ENCODE data around the gene TXNL4A. TPM values are rescaled to one million over a fixed set of nuclear protein-coding genes. Genes with fewer than 3 reads are reported as not detected.

TXNL4A gene
- total RNA-seq, 2 experiments from 2014 or later, result 55.0 to 55.7 TPM

DNA sequence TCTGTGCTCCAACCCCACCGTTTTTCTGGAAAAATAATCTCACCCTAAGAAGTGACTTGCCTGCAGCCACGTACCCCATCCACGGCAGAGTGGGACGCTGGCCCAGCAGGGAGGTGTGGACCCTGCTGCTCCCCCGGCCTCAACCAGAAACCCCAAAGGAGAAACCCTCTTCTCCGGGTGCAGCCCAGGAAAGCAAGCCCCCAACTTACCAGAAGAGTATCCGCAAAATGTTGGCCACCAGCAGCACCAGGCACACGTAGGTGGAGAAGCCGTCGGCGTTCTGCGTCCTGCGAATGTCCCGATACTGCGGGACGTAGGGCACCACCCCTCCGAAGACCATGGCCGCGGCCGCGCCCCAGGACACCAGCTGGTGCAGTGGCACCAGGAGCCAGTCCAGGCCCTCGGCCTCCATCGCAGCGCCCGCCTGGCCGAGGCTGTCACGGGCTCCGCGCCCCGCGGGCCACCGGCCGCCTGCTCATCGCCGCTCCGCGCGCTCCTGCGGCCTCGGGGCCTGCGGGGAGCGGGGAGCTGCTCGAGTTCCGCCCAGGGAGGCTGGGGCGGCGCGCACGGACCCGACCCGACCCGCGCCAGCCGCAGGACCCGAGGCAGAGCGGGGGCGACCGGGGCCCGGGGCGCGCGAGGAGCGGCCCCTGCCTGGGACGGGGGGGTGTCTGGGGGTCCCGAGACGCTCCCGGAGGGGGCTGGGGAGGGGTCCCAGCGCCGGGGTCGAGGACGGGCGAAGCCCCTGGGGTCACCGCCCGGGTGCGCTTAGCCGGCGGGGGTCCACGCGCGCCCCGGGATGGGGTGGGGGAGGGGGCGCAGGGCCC, 37.6 kb downstream of the TXNL4A start:
- Mint-ChIP-seq H3K4me3 (peak overlapping the region; percentile 87), H3K9me3 (no peaks in the 10 kb centered on the region), H3K4me1 (ENCODE audit: low read depth) (peaks cover 37% of the 10 kb centered on the region), H3K27ac (peak overlapping the region; percentile 80), H3K27me3 (no peaks in the 10 kb centered on the region), H3K36me3 (ENCODE audit: low read depth) (peaks cover 20% of the 10 kb centered on the region)
- Histone ChIP-seq H3K36me3 (ENCODE audit: insufficient read depth, low read length) (peaks cover 3% of the 10 kb centered on the region), H3K27me3 (ENCODE audit: control insufficient read depth in 1 of 2, insufficient read depth in 2 of 2, low read length in 2 of 2) (no peaks in the 10 kb centered on the region), H3K4me1 (ENCODE audit: insufficient read depth, low read length) (peaks cover 39% of the 10 kb centered on the region), H3K27ac (ENCODE audit: low read depth in 1 of 2, low read length in 2 of 2) (peak overlapping the region in 1 of 2 donors; percentile 35), H3K9me3 (ENCODE audit: control insufficient read depth in 1 of 2, insufficient read depth in 1 of 2, low read length in 2 of 2) (no peaks in the 10 kb centered on the region), H3K4me3 (ENCODE audit: low read length) (peak overlapping the region; percentile 62)
- ATAC-seq (ENCODE audit: poor library complexity) (peak; percentile 25), DNase-seq (peak in 5 of 14 experiments; percentile 10 to 64 (median 25))
- TF ChIP-seq, protein P1, sequence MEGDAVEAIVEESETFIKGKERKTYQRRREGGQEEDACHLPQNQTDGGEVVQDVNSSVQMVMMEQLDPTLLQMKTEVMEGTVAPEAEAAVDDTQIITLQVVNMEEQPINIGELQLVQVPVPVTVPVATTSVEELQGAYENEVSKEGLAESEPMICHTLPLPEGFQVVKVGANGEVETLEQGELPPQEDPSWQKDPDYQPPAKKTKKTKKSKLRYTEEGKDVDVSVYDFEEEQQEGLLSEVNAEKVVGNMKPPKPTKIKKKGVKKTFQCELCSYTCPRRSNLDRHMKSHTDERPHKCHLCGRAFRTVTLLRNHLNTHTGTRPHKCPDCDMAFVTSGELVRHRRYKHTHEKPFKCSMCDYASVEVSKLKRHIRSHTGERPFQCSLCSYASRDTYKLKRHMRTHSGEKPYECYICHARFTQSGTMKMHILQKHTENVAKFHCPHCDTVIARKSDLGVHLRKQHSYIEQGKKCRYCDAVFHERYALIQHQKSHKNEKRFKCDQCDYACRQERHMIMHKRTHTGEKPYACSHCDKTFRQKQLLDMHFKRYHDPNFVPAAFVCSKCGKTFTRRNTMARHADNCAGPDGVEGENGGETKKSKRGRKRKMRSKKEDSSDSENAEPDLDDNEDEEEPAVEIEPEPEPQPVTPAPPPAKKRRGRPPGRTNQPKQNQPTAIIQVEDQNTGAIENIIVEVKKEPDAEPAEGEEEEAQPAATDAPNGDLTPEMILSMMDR (IDR thresholded peaks at IDR 0.05), result no peak
- intact Hi-C loops (cut with DNase I, micrococcal nuclease), result loop anchor here (1.0 to 10.0 kb wide), 7 partner anchors 14 to 886 kb away; partner anchors contain the start of genes CTDP1 (in 2 of the 2), TXNL4A (in 2 of the 2), ATP9B (in 1 of the 2) and HSBP1L1 (in 1 of the 2)
- ChIA-PET POLR2A (interaction anchor here (0.7 to 4.2 kb wide), 10 partner anchors 9 to 882 kb away, joined by 3 to 27 read pairs (median 6); partner anchors contain the start of genes ADNP2, ATP9B, HSBP1L1 and RBFA), CTCF (interaction anchor here (1.2 to 1.4 kb wide), 4 partner anchors 9 to 37 kb away, joined by 3 to 8 read pairs (median 3); no protein-coding TSS in a partner anchor)

DNA sequence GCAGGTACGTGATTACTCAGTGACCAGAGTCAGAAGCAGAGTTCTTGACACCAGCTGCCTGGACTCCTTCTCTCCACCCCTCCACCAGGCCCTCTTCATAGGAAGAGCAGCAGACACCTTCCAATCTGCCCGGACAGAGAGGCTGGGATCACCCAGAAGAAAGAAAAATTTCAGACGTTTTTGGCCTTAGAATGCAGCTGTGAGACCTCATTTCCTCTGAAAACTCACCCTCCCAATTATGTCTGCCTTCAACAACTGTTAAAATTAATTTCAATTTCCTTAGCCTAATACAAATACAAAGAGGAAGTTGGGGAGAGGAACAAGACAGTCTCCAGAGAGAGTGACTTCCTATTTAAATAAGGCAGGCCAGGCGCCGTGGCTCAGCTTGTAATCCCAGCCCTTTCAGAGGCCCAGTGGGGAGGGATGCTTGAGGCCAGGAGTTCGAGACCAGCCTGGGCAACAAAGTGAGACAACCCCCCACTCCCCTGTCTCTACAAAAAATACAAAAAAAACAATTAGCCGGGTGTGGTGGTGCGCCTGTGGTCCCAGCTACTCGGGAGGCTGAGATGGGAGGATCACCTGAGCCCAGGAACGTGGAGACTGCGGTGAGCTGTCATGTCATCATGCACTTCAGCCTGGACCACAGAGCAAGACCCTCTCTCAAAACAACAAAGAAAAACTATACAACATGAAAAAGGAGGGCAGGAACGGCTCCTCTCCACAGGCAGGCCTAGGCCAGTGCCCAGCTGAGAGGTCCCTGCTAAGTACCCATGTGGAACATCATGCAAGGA, 38.5 kb downstream of the TXNL4A start:
- peaks cover 46% of the 10 kb centered on the region for H3K4me1 ChIP-seq (ENCODE audit: insufficient read depth, low read length)
- no peaks in the 10 kb centered on the region for H3K9me3 ChIP-seq (ENCODE audit: control insufficient read depth in 1 of 2, insufficient read depth in 1 of 2, low read length in 2 of 2)
- ChIA-PET POLR2A (interaction anchor here (1.3 to 4.2 kb wide), 3 partner anchors 15 to 159 kb away, joined by 7 to 27 read pairs (median 9); partner anchors contain the start of genes ADNP2, HSBP1L1 and TXNL4A), CTCF (interaction anchor here (1.2 to 1.4 kb wide), 2 partner anchors 10 to 11 kb away, joined by 3 read pairs; no protein-coding TSS in a partner anchor)
- Mint-ChIP-seq H3K36me3 (ENCODE audit: low read depth) (peaks cover 20% of the 10 kb centered on the region), H3K4me3 (peak overlapping the region; percentile 87), H3K27ac (peak overlapping the region; percentile 80), H3K27me3 (no peaks in the 10 kb centered on the region), H3K4me1 (ENCODE audit: low read depth) (peaks cover 37% of the 10 kb centered on the region), H3K9me3 (no peaks in the 10 kb centered on the region)
- H3K4me3 ChIP-seq (ENCODE audit: low read length), result peak overlapping the region; percentile 62
- intact Hi-C loops (cut with DNase I, micrococcal nuclease), result loop anchor here (2.0 to 10.0 kb wide), 6 partner anchors 15 to 885 kb away; partner anchors contain the start of genes TXNL4A (in 2 of the 2), ATP9B (in 1 of the 2), CTDP1 (in 1 of the 2) and HSBP1L1 (in 1 of the 2)
- DNase-seq (peak in 2 of 14 experiments; percentile 43 to 48), ATAC-seq (ENCODE audit: poor library complexity) (no peak)
- H3K27me3 ChIP-seq (ENCODE audit: control insufficient read depth in 1 of 2, insufficient read depth in 2 of 2, low read length in 2 of 2), result no peaks in the 10 kb centered on the region
- TF ChIP-seq, protein P1 (IDR thresholded peaks at IDR 0.05), result no peak
- H3K36me3 ChIP-seq (ENCODE audit: insufficient read depth, low read length), result peaks cover 3% of the 10 kb centered on the region
- no peak overlapping the region for H3K27ac ChIP-seq (ENCODE audit: low read depth in 1 of 2, low read length in 2 of 2)

Data from CD4-positive, alpha-beta T cell (primary cell).